IPS-11a (cell line): Measurements from ENCODE around the gene LIF.
A peak's percentile ranks its signal among the peaks of the same experiment; 100 is the strongest.

Source experiments
- H3K4me3 ChIP-seq: one replicate; pipeline ENCODE4 v1.5.1; 2013; ENCODE audit warnings: low read depth, low read length, control low read depth

The LIF gene

DNA sequence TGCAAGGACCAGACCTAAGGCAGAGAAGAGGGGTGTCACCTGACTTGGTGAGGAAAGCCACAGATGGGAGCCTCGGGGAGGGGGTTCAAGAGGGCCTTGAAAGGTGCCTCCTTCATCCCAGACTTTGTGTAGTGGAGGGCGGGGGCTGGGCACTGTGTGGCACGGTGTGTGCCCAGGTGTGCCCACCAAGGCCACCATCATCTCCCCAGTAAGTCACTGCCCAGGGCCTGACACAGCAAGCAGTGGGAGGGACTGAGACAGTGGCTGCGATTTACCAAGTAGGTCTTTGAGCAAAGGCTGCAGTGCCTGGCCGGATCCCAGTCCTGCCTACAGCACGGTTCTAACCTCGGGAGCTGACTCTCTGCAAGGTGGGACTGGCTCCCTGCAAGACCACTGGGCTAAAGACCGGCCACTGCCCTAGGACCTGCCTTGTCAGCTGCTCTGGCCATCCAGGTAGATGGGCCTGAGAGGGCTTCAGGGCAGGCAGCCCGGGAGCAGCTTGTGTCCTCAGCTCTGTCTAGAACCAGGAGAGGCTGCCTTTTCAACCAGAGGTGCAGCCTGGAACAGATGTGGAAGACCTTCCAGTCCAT, 18.7 kb upstream of the LIF start:
- no peak overlapping the region for H3K4me3 ChIP-seq

DNA sequence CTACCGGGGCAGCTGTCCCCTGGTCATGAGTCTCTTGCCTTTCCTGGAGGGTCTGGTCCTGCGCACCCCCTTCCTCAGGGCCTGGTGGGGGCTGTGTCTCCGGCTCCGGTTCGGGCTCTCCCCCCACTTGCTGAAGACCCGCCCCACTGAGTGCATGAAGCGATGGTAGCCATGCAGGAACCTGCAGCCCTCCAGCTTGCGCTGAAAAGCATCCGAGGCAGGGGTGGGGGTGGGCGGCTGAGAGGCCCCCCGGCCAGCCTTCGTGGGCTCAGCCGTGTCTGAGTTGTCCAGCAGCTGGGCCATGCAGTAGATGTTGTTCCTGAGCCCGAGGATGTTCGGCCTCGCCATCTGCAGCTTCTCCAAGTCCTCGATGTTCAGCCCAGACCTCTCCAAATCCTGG, 17.3 kb upstream of the LIF start:
- H3K4me3 ChIP-seq: no peak overlapping the region

DNA sequence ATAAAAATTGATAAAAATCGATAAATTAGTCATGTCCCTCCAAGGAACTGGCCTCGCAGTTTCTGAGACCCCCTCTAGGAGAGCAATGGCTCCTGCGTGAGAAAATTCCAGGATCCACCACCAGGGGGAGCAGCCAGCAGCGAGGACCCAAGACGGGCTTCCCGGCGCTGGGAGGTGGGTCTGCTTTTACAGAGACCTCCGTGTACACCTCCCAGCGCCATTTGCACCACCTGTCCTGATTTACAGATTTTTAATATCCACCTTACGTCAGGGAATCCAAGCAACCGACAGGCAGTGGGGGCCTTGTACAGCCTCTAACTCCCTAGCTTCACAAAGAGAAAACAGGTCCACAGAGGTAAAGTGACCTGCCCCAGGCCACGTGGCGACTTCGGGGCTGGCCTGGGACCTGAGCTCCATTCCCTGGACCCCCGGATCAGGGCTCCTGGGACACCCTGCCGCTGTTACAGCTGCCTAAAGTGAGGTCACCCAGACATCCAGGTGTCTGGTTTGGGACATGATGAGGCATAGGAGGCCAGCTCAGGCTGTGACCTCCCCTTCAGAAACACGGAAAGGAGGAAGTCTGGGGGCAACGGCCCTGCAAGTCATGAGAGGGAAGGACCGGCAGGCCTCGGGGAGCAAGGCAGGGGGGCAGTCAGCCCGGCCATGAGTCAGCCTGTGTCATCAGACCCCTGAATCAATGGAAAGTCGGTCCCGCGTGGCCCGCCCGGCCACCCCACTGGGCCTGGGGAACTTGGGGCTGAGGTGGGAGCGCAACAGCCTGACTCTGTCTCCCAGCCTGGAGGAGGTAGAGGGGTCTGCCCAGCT, 16.6 kb upstream of the LIF start:
- H3K4me3 ChIP-seq: no peak overlapping the region

DNA sequence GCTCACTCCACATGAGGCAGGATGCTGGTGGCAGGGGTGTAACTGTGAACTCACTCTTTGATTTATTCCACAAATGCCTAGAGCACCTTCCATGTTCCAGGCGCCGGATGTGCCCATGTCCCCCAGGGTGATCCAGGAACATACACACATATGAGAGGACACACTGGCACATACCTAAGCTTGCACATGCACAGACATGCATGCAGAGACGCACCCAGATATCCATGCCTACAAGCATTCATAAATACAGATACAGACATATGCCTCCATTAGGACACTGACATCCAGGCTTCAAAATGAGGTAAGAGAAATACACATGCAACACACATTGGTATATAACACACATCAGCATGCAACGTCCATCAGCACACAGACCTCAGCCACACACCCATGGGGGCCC, 15.6 kb upstream of the LIF start:
- no peak overlapping the region for H3K4me3 ChIP-seq

DNA sequence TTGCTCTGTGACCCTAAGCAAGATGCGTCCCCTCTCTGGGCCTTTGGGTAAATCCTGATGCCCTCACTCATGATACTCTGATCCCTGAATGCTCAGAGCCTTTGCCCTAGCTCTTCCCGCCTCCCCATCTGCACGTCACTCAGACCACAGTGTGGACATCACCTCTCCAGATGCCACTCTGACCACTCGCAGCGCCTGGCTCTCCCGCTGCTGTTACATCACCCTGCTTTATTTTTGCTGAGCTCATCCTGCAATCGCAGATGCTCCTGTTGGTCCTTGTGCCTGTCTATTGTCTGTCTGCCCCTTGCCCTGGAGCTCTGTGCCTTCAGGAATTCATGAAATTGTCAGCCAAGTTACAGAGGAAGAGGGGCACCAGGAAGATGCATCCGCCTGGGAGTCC, 14.6 kb upstream of the LIF start:
- no peak overlapping the region for H3K4me3 ChIP-seq

DNA sequence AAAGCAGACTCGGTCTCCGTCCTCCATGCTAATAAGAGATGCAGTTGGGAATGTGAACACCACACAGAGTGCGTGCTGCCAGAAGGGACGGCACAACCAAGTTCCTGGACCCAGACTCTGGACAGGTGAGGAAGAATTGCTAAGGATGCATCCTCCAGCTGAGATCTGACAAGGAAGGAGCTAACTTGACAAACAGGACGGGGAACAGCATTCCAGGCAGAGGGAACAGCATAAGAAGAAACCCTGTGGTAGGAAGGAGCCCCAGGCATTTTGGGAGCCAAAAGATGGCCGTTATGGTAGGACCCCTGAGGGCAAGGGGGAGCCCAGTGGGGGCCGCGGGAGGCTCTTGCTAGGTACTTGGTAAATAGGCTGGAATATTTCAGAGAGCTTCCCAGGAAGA, 14.1 kb upstream of the LIF start:
- H3K4me3 ChIP-seq: no peak overlapping the region

DNA sequence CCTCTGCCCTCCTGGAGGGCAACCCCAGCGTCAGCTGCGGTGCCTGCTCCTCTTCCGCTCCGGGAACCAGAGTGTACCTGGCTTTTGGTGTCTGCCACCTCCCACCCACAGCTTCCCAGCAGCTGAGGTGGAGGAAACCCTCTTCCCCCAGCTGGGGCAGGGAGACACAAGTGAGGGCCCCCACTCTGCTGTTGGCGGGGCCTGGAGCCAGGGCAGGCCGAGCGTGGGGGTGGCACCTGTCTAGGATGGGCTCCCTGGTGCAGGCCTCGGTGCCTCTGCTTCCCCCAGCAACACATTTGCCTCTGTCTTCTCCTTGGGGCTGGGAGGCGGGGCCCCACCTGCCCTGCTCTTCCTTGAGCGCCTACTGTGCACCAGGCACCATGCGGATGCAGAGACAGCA, 13.7 kb upstream of the LIF start:
- H3K4me3 ChIP-seq: no peak overlapping the region

DNA sequence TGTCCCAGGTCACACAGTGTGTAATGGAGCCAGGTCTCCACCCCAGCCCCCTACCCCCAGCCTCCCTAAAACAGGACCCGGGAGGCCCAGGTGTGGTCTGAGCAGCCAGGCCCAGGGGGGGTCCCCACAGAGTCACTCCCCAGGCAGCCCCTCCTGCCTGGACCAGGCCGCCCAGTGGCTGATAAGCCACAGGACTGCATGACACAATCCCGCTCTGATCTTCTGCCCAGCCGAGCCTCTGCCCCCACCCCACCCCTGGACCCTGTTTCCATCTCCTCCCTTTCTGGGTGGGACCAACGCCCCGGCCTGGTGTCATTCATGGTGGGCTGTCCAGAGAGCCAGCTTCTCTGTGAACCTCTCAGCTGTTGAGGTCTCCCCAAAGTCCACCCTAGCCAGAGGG, 7.8 kb upstream of the LIF start:
- no peak overlapping the region for H3K4me3 ChIP-seq

DNA sequence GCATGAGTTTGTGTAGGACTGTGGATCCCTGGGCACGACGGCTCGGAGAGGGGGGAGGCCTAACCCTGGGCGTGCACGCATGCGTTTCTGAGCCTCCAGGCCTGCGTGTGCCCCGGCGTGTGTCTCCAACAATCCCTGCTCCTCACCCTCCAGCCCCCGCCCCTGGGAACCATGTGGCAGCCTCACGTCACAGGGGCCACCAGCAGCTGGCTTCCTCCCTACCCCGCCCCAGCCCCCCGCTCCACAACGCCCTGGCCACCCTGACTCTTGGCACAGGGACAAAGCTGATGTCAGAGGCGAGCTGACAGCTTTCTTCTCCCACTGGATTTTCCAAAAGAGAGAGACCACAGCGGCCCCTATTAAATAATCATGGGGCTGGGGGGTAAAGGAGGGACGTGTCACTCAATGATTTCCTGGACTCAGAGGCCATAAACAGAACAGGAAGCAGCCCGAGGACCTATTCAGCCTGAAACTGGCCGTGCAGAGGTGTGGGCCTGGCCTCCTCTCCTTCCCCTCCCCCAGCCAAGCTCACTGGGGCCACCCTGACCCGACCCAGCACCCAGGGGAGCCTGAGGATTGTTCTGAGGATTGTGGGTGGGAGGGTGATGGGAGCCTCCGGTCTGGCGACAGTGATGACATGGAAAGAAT, 6.8 kb upstream of the LIF start:
- H3K4me3 ChIP-seq: no peak overlapping the region

DNA sequence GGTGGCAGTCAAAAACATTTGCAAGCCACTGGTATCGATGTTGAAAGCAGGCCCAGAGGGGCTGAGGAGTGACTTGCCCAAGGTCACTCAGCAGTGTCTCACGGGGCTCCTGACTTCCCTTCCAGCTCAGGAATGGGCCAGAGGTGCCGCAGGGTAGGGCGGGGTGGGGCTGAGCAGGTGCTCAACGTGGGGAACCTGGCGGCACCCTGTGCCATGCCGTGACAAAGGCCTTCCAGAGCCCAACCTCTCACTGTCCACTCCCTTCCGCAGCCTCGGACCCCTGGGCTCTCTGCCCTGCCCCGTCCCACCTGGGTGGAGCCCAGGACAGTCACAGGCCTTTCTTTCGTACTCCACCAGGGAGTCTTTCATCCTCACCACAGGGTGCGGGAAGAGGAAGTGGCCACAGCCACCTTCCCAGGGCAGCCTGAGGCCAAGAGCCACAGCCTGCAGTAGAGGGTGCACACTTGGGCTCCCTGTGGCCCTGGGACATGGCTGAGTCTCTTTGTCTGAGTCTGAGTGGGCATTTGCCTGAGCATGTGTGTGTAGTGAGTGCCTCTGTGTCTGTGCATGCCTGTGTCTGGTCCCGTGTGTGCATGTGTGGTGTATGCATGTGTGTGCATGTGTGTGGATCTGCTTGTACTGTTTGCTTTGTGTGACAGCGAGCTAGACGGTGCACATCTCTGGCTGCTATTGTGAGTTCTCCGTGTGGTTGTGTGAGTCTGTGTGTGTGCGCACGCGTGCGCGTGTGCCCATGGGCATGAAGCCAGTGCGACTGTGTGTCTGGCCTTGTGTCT, 6.0 kb upstream of the LIF start:
- no peak overlapping the region for H3K4me3 ChIP-seq

DNA sequence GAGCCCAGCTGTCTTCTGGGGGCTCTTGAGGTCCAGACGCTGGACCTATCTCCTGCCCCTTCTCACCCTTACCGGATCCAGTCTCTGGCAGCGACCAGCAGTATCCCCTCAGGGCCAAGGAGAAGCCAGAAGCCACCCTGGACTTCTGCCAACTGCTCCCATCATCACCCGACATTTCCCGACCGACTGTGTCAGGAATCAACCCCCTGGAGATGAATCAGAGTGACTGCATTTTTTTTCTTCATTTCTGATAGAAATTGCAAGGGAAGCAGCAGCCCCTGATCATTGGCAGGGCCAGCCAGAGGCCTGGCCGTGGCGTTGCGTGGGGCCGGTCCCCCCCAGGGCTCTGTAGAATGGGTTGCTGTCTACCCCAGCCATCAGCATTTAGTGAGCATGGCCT, 5.2 kb upstream of the LIF start:
- no peak overlapping the region for H3K4me3 ChIP-seq

DNA sequence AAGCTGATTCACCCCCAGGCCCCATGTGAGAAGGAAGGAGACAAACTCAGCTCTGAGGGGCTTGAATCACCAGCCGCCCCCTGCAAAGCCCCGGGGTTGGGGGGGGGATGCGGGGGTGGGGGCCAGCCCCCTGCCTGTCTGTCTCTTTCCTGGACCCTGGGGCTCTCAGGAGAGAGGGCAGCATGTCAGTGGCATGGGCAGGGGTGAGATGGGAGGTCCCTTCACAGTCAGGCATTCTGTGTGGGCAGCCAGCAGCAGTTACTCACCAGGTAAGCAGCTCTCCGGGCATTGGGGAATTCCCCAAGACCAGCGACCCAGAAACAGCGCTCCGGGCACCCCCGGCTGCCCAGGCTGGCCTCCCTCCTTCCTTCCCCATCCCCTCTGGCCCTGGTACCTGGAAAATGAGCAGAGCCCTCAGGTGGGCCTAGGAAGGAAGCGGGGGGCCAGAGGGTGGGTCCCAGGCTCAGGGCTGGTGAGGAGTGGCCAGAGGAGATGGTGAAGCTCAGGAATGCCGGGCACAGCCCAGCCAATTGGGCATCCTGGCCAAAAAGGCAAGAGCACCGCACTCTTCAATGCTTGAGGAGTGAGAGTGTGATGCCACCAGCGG, 4.2 kb upstream of the LIF start:
- H3K4me3 ChIP-seq: no peak overlapping the region

DNA sequence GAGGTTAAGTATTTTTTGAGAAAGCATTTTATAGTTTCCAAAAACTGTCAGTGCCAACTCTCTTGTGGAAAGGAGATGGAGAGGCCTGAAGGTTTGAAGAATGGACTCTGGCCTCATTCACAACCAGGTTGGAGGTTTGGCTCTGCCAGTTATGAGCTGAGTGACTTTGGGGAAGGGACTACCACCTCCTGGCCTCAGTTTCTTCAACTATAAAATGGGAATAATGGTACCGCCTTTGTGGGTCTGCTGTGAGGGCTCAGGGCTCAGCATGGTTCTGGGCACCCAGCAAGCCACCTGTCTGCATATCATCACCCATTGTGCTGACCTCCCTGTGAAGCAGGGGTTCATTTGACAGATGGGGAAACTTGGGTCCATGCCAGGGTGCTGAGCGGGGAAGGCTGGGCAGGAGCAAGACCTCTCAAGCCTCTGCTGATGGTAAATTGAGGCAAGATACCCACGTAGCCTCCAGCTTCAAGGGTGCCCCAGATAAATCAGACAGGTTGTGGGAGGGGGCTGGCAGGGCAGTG, 3.5 kb upstream of the LIF start:
- H3K4me3 ChIP-seq: no peak overlapping the region

DNA sequence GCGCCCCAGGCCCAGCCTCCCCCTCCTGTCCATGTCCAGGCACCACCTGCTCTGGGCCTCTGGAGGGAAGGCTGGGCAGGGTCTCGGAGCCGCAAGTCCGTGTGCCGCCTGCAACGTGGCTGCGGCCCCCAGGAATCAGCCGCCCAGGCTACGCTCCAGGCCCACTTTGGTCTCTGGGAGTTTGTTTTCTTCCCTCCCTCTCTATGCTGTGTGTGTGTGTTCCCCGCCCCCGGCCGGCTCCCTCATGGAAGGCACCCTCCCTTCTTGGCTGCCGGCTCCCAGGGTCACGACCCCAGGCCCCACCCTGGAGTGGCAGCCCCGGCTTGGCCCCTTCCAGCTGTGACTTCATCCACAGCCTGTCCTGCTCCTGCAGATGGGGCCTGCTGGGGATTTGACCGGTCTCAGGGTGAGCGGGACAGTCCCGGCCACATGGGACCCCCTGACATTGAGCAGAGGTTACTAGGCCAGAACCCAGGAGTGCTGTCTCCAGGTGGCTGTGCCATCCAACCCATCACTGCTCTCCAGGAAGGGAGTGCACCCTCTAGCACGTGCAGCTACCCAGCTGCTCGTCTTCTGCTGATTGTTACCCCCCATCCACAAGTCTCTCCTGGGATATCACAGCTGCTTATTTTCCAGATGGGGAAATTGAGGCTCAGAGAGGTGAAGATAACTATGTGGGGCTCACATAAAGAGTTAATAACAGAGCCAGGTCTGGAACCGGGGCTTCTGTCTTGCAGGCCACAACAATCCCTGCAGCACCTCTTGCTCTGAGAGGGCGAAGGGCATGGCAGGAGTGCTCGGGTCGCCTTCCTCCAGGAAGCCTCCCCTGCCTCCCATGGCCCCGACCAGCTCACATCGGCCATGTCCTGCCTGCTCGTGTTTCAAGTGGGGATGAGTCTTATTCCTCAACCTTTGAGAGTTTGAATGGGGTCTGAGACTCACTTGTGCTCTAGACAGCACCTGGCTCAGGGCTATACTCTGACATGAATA, 2.8 kb upstream of the LIF start:
- H3K4me3 ChIP-seq: no peak overlapping the region

DNA sequence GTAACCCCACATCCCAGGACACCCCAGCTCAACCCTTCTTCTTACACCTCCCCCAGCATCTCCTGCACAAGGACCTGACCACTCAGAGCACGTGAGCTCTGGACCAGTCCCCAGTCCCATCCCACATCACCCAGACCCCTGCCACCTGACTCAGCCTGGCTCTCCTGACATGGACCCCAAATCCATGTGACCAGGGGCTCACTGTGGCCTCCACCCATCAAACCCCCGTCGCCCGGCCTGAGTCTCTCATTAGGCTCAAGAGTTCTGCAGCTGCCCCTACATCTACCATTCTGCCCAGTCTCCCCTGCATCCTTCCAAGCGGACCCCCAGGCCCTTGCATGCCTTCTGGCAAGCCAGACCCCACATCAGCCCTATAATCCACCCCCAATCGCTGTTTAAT, 1.9 kb upstream of the LIF start:
- H3K4me3 ChIP-seq: no peak overlapping the region

DNA sequence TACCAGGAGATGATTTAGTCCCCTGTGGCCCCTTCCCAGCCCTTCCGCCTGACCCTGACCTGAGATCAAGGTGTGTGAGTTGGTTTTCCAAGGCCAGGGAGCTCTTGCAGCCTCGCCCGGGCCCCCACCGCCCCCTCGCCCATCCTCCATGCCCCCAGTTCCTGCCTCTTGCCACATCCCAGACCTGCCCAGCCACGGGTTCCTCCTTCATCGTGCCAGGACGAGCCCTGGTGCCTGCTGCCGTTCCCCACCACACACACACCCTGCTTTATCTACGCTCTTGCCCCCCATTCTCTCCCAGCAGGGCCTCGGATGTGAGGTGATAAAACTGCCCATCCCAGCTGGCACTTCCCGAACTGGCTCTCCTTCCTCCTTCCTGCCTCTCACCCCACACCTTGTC, 1.4 kb upstream of the LIF start:
- no peak overlapping the region for H3K4me3 ChIP-seq

DNA sequence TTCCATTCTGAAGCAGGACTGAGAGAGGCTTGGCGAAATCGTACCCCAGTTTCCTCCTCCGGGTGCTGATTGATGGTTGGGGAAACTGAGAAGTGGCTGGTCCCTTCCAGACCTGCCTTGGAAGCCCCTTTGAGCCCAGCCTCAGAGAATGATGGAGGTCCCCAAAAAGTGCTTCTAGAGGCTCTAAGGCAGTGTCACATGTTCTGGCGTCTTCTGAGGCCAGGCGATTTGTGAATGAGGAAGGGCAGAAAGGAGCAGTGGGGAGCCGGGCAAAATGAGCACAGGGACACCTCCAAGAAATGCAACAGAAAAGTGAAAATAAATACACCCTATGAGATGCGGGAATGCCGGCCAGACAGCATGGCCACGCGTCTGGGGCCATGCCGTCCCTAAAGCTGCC, 1.0 kb upstream of the LIF start:
- H3K4me3 ChIP-seq: no peak overlapping the region

DNA sequence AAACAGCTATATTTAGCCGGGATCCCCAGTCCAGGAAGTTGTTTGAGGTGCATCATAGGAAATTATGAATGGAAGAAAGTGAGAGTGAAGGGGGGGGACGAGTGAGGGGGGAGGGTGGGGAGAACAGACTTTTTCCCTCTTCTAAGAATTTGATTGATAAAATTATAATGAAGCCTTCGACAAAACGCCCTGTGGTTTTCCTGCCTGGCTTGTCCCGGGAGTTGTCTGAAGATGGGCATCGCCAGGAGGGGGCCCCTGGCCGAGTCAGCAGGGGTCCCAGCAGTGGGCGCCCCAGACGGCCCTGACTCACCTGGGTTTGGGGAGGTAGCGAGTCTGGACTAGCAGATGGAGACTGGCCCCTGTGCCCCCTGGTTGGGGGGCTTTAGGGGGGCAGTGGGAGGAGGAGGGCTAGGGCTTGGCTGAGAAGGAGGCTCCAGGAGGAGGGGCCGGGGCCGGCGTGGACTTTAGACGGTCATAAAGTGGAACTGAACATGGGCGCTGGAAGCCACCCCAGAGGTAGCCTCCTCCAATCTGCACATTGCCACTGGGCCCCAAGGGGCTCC, 336 bp upstream of the LIF start:
- peak overlapping the region; percentile 63 for H3K4me3 ChIP-seq

DNA sequence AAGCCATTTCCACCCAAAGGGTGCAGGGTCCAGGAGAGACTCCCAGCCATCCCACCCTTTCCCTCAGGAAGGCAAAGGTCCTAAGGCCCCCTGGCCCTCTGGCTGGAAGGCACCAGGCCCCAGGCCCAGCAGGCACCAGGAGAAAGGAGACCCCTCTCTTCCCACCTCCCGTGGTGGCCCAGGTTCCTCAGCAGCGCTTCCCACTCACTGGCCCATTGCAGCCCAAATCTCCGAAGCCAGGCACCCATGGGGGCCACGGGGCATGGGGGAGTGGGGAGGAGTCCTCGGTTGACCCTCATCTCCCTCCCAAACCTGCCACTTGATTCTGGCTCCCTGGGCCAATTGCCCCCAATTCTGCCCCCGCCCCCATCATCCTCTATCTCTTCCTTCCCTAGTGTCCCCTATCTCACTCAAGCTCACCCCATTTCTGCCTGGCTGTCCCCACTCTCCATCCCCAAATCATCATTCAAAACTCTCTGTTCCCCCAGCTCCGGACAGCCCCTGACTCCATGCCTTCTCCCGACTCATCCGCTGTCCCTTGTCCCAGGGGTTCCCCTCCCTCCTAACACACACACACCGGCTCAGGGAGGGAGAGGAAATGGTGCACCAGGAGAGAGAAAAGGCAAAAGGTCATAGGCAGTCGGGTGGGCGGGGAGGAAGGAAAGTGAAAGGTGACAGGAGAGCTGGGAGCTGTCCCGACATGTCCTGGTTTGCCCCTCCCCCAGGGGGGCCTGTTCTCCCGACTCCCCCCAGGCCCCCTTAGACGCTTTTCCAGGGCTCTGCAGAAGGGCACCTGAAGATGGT, 1.2 kb downstream of the LIF start:
- peak overlapping the region; percentile 63 for H3K4me3 ChIP-seq
